ENCODE results near the gene RTRAF.
A peak's percentile ranks its signal among the peaks of the same experiment; 100 is the strongest.

The RTRAF gene

DNA sequence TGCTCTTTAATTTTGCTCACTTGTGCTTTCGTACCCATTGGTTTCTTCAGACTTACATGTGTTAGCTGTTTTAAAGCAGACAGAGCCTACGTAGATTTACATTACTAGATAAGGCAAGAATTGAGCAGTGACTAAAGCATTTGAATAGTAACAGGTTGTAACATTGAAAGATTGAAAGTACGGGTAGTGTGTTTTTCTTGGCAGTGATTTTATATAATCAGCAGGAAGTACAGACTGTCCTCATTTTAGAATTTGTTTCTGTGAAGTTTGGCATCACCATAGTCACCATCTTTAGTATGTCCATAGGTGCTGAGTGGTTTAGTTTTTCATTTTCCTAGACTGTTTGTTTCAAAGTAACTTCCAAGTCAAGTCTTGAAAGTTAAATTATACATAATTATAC is 14.0 kb downstream of the RTRAF start:
- Mint-ChIP-seq H3K4me1 (no peaks in the 10 kb centered on the region), H3K4me3 (no peak overlapping the region), H3K27ac (no peak overlapping the region), H3K27me3 (no peaks in the 10 kb centered on the region), H3K9me3 (no peaks in the 10 kb centered on the region), H3K36me3 (peaks cover 66% of the 10 kb centered on the region)
- CTCF ChIA-PET, result no interaction called here
- no peak for DNase-seq

GRCh38 chr14:52005625-52006024 is 16.3 kb downstream of the RTRAF start:
- Mint-ChIP-seq H3K27ac (no peak overlapping the region), H3K4me1 (no peaks in the 10 kb centered on the region), H3K4me3 (no peak overlapping the region), H3K27me3 (no peaks in the 10 kb centered on the region), H3K9me3 (no peaks in the 10 kb centered on the region), H3K36me3 (peaks cover 66% of the 10 kb centered on the region)
- CTCF ChIA-PET, result interaction anchor here (1.0 to 1.2 kb wide), 3 partner anchors 10 to 14 kb away, joined by 3 to 4 read pairs (median 3); no protein-coding TSS in a partner anchor
- DNase-seq, result no peak

- no peak overlapping the region for H3K27ac Mint-ChIP-seq
- H3K4me1 Mint-ChIP-seq, result no peaks in the 10 kb centered on the region
- H3K36me3 Mint-ChIP-seq, result peaks cover 72% of the 10 kb centered on the region
- H3K9me3 Mint-ChIP-seq, result no peaks in the 10 kb centered on the region
- CTCF ChIA-PET, result interaction anchor here (1.0 to 1.2 kb wide), 3 partner anchors 11 to 14 kb away, joined by 3 to 4 read pairs (median 3); no protein-coding TSS in a partner anchor
- H3K27me3 Mint-ChIP-seq, result no peaks in the 10 kb centered on the region
- no peak overlapping the region for H3K4me3 Mint-ChIP-seq
- no peak for DNase-seq
These were observed 17.0 kb downstream of the RTRAF start for GRCh38 chr14:52006361-52006760.

GRCh38 chr14:52007211-52007610 is 17.9 kb downstream of the RTRAF start:
- CTCF ChIA-PET, result no interaction called here
- H3K27me3 Mint-ChIP-seq, result no peaks in the 10 kb centered on the region
- no peak overlapping the region for H3K4me3 Mint-ChIP-seq
- peaks cover 72% of the 10 kb centered on the region for H3K36me3 Mint-ChIP-seq
- H3K9me3 Mint-ChIP-seq, result no peaks in the 10 kb centered on the region
- H3K27ac Mint-ChIP-seq, result no peak overlapping the region
- no peaks in the 10 kb centered on the region for H3K4me1 Mint-ChIP-seq
- no peak for DNase-seq

DNA sequence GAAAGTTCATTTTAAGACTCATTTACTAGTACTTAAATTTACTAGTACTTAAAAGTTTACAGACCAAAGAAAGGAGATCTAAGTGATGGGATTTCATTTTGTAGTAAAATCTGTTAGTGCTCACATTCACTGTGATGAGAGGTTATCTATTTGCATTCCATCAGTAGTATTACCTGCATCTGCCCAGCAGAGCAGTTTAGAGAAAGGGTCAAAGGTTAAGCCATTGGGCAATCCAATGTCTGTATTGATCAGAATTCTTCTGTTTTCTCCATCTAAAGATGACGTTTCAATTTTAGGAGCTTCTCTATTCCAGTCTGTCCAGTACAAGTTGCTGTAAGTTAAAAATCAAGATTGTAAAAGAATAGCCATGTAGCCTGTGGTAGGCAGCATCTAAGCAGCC is 18.3 kb downstream of the RTRAF start:
- Mint-ChIP-seq H3K4me1 (no peaks in the 10 kb centered on the region), H3K27me3 (no peaks in the 10 kb centered on the region), H3K4me3 (no peak overlapping the region), H3K9me3 (no peaks in the 10 kb centered on the region), H3K36me3 (peaks cover 68% of the 10 kb centered on the region), H3K27ac (no peak overlapping the region)
- no peak for DNase-seq
- CTCF ChIA-PET, result no interaction called here

DNA sequence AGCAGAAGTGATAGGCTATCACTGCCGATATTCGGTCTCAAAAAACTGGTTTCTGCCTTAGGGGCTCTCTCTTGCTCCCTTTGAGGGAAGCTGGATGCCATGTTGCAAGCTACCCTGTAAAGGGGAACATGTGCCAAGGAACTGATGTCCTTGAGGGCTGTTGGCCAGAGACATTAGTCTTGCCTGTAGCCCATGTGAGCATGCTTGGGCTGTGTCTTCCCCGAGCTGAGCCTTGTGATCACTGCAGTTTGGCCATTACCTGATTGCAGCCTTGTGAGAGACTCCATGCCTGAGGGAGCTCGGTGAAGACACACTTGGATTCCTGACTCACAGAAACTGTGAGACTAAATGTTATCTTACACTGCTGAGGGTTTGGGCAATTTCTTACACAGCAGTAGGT is 18.8 kb downstream of the RTRAF start:
- Mint-ChIP-seq H3K27ac (peak overlapping the region; percentile 3), H3K4me3 (no peak overlapping the region), H3K9me3 (no peaks in the 10 kb centered on the region), H3K4me1 (no peaks in the 10 kb centered on the region), H3K27me3 (no peaks in the 10 kb centered on the region), H3K36me3 (peaks cover 66% of the 10 kb centered on the region)
- DNase-seq, result no peak
- CTCF ChIA-PET, result no interaction called here

DNA sequence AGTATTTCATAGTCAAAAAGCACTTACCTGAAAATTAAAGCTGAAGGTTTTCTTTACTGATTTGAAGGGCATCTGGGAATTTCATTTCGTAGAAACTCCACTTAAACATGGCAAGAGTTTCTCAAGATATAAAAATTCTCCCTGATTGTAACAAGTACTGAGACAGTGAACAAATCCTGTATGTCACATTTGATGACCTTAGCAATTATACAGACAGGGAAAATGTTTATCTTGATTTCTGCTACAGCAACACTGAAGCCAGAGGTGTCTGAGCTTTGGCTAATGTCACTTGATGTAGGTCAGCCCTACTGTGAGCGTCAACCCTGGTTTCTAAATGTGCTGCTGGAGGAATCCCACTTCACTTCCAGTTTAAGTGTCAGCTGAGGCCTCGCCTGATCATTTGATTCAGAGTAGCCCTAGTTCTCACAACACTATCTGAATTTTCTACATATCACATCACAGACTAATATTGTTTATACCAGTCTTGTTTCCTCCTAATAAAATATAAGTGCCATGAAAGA is 20.9 kb downstream of the RTRAF start:
- no peaks in the 10 kb centered on the region for H3K9me3 Mint-ChIP-seq
- CTCF ChIA-PET, result interaction anchor here (2.4 kb wide), 1 partner anchor 14 kb away, joined by 6 read pairs; no protein-coding TSS in a partner anchor
- H3K4me1 Mint-ChIP-seq, result no peaks in the 10 kb centered on the region
- no peak for DNase-seq
- no peak overlapping the region for H3K27ac Mint-ChIP-seq
- peaks cover 50% of the 10 kb centered on the region for H3K36me3 Mint-ChIP-seq
- peaks cover 7% of the 10 kb centered on the region for H3K27me3 Mint-ChIP-seq
- no peak overlapping the region for H3K4me3 Mint-ChIP-seq

GRCh38 chr14:52011523-52011922 is 22.2 kb downstream of the RTRAF start:
- Mint-ChIP-seq H3K4me3 (no peak overlapping the region), H3K36me3 (peaks cover 37% of the 10 kb centered on the region), H3K27me3 (peaks cover 12% of the 10 kb centered on the region), H3K27ac (no peak overlapping the region), H3K9me3 (no peaks in the 10 kb centered on the region), H3K4me1 (no peaks in the 10 kb centered on the region)
- DNase-seq, result no peak
- CTCF ChIA-PET, result interaction anchor here (0.8 kb wide), 1 partner anchor 12 kb away, joined by 3 read pairs; no protein-coding TSS in a partner anchor

GRCh38 chr14:52012635-52013034 is 23.3 kb downstream of the RTRAF start:
- Mint-ChIP-seq H3K36me3 (peaks cover 32% of the 10 kb centered on the region), H3K27me3 (peaks cover 19% of the 10 kb centered on the region), H3K4me1 (no peaks in the 10 kb centered on the region), H3K4me3 (no peak overlapping the region), H3K9me3 (no peaks in the 10 kb centered on the region), H3K27ac (no peak overlapping the region)
- CTCF ChIA-PET, result no interaction called here
- DNase-seq, result no peak

- peaks cover 23% of the 10 kb centered on the region for H3K27me3 Mint-ChIP-seq
- no peaks in the 10 kb centered on the region for H3K9me3 Mint-ChIP-seq
- no peak overlapping the region for H3K4me3 Mint-ChIP-seq
- peaks cover 19% of the 10 kb centered on the region for H3K36me3 Mint-ChIP-seq
- H3K27ac Mint-ChIP-seq, result no peak overlapping the region
- peak; percentile 29 for DNase-seq
- CTCF ChIA-PET, result no interaction called here
- peaks cover 4% of the 10 kb centered on the region for H3K4me1 Mint-ChIP-seq
These were observed 24.7 kb downstream of the RTRAF start for GRCh38 chr14:52013984-52014600.

- no peaks in the 10 kb centered on the region for H3K9me3 Mint-ChIP-seq
- DNase-seq, result no peak
These were observed 25.4 kb downstream of the RTRAF start for GRCh38 chr14:52014601-52015267.

GRCh38 chr14:52015411-52016030 is 26.2 kb downstream of the RTRAF start:
- H3K36me3 Mint-ChIP-seq, result peaks cover 15% of the 10 kb centered on the region
- H3K4me1 Mint-ChIP-seq, result peaks cover 15% of the 10 kb centered on the region
- no peaks in the 10 kb centered on the region for H3K9me3 Mint-ChIP-seq
- CTCF ChIA-PET, result interaction anchor here (0.7 to 1.9 kb wide), 3 partner anchors 10 to 115 kb away, joined by 3 to 8 read pairs (median 5); no protein-coding TSS in a partner anchor
- no peak for DNase-seq
- H3K27ac Mint-ChIP-seq, result no peak overlapping the region
- no peak overlapping the region for H3K4me3 Mint-ChIP-seq
- peaks cover 23% of the 10 kb centered on the region for H3K27me3 Mint-ChIP-seq

More at GRCh38 chr14:52014601-52015267, 25.4 kb downstream of the RTRAF start:
- no peak overlapping the region for H3K4me3 Mint-ChIP-seq
- H3K4me1 Mint-ChIP-seq, result peaks cover 7% of the 10 kb centered on the region
- peaks cover 18% of the 10 kb centered on the region for H3K36me3 Mint-ChIP-seq
- H3K27ac Mint-ChIP-seq, result no peak overlapping the region
- peaks cover 23% of the 10 kb centered on the region for H3K27me3 Mint-ChIP-seq
- CTCF ChIA-PET, result no interaction called here

DNA sequence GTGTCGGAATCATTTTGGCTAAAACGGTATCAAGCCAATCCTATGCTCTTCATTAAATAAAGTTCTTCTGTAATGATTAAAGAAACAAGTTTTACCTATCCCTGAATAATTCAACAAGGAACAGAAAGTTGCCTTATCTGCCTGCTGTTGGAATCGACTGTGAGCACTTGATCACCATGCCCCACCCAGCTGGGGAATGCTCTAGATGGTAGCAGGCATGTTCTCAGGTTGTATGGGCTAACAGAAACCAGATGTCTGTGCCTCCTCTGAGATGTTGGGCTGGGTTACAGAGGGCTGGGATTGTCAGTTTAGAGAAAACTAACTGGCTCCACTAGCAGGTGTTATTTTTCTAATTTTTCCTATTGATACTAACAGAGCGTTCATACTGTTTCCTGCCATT is 28.9 kb downstream of the RTRAF start:
- DNase-seq, result no peak
- CTCF ChIA-PET, result no interaction called here
- Mint-ChIP-seq H3K27ac (no peak overlapping the region), H3K9me3 (peaks cover 5% of the 10 kb centered on the region), H3K36me3 (peaks cover 5% of the 10 kb centered on the region), H3K4me1 (peaks cover 41% of the 10 kb centered on the region), H3K4me3 (no peak overlapping the region), H3K27me3 (peaks cover 23% of the 10 kb centered on the region)

DNA sequence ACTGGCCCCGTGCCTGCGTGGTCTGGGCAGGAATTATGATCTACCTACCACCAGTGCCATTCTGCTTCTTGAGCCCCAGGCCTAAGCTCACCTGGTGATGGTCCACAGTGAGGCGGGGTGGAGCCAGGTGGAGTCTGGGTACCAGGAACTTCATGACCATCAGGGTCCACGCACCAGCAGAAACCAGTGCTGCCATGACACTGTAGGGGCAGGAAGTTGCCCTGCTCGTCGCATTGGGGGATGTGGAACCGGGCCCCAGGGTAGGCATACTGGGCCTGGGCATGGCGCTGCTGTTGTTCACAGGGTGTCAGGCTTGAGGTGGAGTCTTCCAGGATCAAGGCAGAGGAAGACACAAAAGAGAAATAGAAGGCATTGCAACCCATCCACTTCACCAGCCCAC is 29.6 kb downstream of the RTRAF start:
- Mint-ChIP-seq H3K4me3 (no peak overlapping the region), H3K27me3 (peaks cover 26% of the 10 kb centered on the region), H3K27ac (no peak overlapping the region), H3K36me3 (peaks cover 7% of the 10 kb centered on the region), H3K9me3 (peaks cover 10% of the 10 kb centered on the region), H3K4me1 (peaks cover 47% of the 10 kb centered on the region)
- DNase-seq, result no peak
- CTCF ChIA-PET, result interaction anchor here (0.8 kb wide), 1 partner anchor 23 kb away, joined by 4 read pairs; no protein-coding TSS in a partner anchor

Data from activated naive CD4-positive, alpha-beta T cell treated with anti-CD3 and anti-CD28 coated beads, Interleukin-2, amount 10 ng/mL, durations not matched to agents 7 days and 5 days (primary cell).